22Rv1 (cell line): ENCODE data around the gene RCAN2.

Experiments
- H3K27ac ChIP-seq: fragments of 450-650 bp; 2 replicates; pipeline ENCODE4 v1.5.1; 2017
- ZFX ChIP-seq: fragments of 450-650 bp; IDR thresholded peaks from 2 replicates; pipeline ENCODE4 v1.6.1; 2017; ENCODE audit warnings: antibody characterized with exemption, borderline replicate concordance
- TF ChIP-seq, protein P1 (sequence below): fragments of 450-650 bp; IDR thresholded peaks from 2 replicates; pipeline ENCODE4 v1.5.1; 2017; ENCODE audit warnings: mild to moderate bottlenecking

RCAN2 gene

DNA sequence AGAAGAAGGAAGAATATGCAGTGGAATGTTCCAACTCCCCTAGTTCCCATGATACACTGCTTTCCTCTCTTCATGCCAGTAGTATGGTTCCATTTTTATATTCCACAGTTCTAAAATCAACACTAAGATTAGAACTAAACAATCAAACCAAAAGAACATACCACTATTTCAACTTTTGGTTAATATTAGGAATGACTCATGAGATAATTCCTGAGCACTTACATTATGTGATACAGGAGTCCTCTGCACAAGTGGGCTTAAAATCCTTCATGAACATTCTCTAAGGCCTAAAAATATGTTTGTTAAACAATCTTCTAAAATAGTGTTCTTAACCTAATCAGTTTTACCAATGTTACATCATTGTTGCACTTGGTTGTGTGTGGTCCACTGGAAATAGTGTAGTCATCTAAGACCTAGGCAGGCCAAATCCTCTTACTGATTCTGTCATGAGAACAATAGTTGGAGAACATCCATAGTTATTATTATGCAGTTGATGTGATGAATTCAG, 30.3 kb upstream of the RCAN2 start:
- no peak overlapping the region for H3K27ac ChIP-seq
- TF ChIP-seq, protein P1, sequence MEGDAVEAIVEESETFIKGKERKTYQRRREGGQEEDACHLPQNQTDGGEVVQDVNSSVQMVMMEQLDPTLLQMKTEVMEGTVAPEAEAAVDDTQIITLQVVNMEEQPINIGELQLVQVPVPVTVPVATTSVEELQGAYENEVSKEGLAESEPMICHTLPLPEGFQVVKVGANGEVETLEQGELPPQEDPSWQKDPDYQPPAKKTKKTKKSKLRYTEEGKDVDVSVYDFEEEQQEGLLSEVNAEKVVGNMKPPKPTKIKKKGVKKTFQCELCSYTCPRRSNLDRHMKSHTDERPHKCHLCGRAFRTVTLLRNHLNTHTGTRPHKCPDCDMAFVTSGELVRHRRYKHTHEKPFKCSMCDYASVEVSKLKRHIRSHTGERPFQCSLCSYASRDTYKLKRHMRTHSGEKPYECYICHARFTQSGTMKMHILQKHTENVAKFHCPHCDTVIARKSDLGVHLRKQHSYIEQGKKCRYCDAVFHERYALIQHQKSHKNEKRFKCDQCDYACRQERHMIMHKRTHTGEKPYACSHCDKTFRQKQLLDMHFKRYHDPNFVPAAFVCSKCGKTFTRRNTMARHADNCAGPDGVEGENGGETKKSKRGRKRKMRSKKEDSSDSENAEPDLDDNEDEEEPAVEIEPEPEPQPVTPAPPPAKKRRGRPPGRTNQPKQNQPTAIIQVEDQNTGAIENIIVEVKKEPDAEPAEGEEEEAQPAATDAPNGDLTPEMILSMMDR: no peak
- TF ChIP-seq ZFX: no peak

DNA sequence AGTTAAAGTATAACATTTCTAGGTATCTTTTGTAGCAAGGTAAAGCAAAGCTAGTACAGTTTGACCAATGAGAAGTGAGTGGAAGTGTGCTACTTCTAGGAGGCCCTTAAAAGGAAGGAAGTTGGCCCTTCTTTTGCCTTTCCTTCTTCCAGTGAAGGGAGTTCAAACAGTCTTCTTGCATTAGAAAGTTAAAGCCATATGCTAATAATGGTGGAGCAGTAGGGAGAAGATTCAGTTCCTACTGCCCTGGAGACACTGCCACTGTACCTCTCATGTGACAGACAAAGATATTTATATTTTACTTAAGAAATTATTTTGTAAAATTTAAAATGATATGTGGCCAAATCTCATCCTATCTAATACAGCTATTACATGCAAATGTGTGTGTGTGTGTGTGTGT, 26.0 kb upstream of the RCAN2 start:
- no peak for TF ChIP-seq ZFX
- TF ChIP-seq, protein P1: no peak
- H3K27ac ChIP-seq: no peak overlapping the region

DNA sequence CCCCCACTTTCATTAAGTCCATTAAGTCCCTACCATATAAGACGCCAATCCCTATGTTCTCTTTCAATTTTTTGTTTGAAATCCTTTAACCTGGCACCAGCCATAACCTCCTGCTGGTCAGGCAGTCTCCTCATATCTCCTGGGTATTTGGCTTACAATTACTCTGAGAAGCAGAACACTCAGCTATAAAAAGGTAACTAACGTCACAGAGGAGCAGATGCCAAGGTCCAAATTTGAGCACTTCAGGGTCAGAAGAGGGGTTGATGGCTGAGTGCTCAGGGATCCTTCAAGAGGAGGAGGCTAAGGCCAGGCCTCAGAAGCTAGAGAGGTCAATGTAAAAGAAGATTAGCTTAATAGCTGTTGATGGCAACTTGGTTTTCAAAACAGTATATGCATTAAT, 22.3 kb upstream of the RCAN2 start:
- no peak overlapping the region for H3K27ac ChIP-seq
- TF ChIP-seq, protein P1: no peak
- TF ChIP-seq ZFX: no peak

DNA sequence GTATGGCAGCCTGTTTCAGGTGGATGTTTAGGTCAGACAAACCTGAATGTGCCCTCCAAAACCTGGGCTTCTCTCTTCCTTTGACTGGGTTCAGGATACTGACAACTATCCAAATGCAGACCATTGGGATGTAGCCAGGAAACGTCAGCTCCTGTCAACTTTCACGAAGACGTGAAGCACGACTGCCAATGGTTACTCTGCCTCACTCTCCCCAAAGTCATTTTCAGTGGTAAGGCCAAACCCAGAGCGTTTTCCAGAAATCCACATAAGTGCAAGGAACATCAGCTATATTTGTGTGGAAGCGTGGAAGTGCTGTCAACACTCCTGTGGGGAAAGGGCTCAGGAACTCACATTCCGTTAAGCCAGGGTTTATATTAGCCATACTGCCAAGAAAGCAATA, 20.1 kb upstream of the RCAN2 start:
- no peak for TF ChIP-seq ZFX
- TF ChIP-seq, protein P1: no peak
- H3K27ac ChIP-seq: no peak overlapping the region

DNA sequence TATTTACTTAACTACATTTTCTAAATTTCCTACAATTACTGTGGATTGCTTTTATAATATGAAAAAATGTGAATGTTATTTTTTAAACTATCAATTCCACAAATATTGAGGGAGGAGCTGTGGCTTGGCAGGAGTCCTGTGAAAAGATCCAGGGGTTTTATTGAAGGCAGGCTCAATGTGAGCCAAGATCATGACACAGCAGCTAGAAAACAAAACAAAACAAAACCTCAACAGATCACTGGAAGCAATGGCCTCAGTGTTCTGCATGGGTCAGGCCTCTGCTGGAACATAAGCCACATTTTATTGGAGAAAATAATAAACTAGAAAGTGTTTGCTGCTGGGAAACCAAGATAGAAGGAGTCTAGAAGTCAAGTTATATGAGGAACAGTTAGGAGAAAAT, 19.4 kb upstream of the RCAN2 start:
- no peak for TF ChIP-seq ZFX
- TF ChIP-seq, protein P1: no peak
- no peak overlapping the region for H3K27ac ChIP-seq

DNA sequence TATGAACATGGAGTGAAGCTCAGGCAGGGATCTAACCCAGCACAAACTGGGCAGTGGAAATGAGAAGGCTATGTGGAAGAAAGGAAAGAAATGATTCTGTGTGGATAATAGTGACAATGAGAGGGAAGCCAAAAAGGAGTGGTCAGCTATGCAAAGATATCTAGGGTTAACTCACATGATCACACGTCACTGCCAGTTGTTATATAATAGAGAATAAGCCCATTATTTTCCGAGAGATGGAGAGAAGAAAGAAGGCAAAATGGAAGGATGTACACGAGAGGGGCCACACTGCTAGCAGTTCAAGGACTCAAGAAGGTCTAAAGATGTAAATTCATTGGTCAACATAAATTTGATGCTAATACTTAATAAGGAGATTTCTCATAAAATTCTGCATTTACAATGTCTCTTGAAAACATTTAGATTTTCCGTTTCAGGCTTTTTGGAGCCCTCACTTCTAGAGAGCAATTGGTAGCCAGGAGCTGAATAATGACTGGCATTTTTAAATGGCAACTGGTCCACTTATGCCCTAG, 18.8 kb upstream of the RCAN2 start:
- TF ChIP-seq ZFX: no peak
- TF ChIP-seq, protein P1: no peak
- H3K27ac ChIP-seq: peak overlapping the region; percentile 62

DNA sequence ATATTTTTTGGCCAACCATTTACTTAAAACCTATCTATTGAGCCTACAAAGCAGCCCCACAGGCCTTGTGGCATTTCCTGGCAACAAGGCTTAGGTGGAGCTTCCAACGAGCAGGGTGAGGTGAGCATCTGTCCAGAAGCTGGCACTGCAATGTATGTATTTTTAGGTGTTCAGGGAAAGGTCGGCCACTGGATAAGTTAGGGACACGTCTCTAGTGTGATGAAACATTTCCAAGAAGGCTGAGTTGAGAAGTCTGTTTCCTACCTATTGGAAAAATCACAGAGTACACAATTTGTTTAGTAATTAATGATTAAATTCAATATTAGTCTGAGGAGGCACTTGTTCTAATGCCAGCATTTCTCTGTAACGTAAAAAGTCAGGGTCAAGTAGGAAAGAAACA, 17.8 kb upstream of the RCAN2 start:
- H3K27ac ChIP-seq: peak overlapping the region; percentile 62
- TF ChIP-seq, protein P1: no peak
- TF ChIP-seq ZFX: no peak
